ENCODE results near the gene RECQL5. TPM values are rescaled to one million over a fixed set of nuclear protein-coding genes. Genes with fewer than 3 reads are reported as not detected.

RECQL5 gene
- total RNA-seq, 2 donors from 2014 or later = 54.3 TPM

- H3K4me1 ChIP-seq (ENCODE audit: control insufficient read depth, insufficient read depth, low read length) = peaks cover 11% of the 10 kb centered on the region
- no peaks in the 10 kb centered on the region for H3K27me3 Mint-ChIP-seq (ENCODE audit: insufficient read depth)
- 90 to 95% methylated on average over 4 to 6 of the region's 6 CpGs for WGBS, 2 experiments (ENCODE audit: insufficient coverage in 1 of 2, insufficient read length in 1 of 2)
- no peak overlapping the region for H3K9ac ChIP-seq (ENCODE audit: extremely low read depth, low read length, poor library complexity, severe bottlenecking)
- H3K4me1 Mint-ChIP-seq = peaks cover 18% of the 10 kb centered on the region
- no peaks in the 10 kb centered on the region for H3K27me3 ChIP-seq (ENCODE audit: control insufficient read depth, insufficient read depth, low read length, poor library complexity, severe bottlenecking)
- no peak overlapping the region for H3K4me3 Mint-ChIP-seq
- DNase-seq = peak; percentile 36
- peaks cover 50% of the 10 kb centered on the region for H3K36me3 Mint-ChIP-seq (ENCODE audit: low read depth)
- H3K36me3 ChIP-seq (ENCODE audit: control insufficient read depth, insufficient read depth, low read length) = peaks cover 61% of the 10 kb centered on the region
- no peak overlapping the region for H3K27ac ChIP-seq (ENCODE audit: low read depth, low read length)
- H3K27ac Mint-ChIP-seq = no peak overlapping the region
- no peaks in the 10 kb centered on the region for H3K9me3 ChIP-seq (ENCODE audit: control insufficient read depth, low read length)
- no peaks in the 10 kb centered on the region for H3K9me3 Mint-ChIP-seq
- no peak for TF ChIP-seq CTCF (conservative IDR thresholded peaks at IDR 0.05)
- H3K4me3 ChIP-seq (ENCODE audit: low read length) = no peak overlapping the region
Observed at GRCh38 chr17:75649687-75650086, 17.3 kb downstream of the RECQL5 start.

GRCh38 chr17:75647921-75648320, 19.0 kb downstream of the RECQL5 start:
- Histone ChIP-seq H3K9me3 (ENCODE audit: control insufficient read depth, low read length) (no peaks in the 10 kb centered on the region), H3K4me3 (ENCODE audit: low read length) (no peak overlapping the region), H3K27me3 (ENCODE audit: control insufficient read depth, insufficient read depth, low read length, poor library complexity, severe bottlenecking) (no peaks in the 10 kb centered on the region), H3K9ac (ENCODE audit: extremely low read depth, low read length, poor library complexity, severe bottlenecking) (no peak overlapping the region), H3K27ac (ENCODE audit: low read depth, low read length) (no peak overlapping the region), H3K4me1 (ENCODE audit: control insufficient read depth, insufficient read depth, low read length) (peaks cover 11% of the 10 kb centered on the region), H3K36me3 (ENCODE audit: control insufficient read depth, insufficient read depth, low read length) (peaks cover 50% of the 10 kb centered on the region)
- no peak for TF ChIP-seq CTCF (conservative IDR thresholded peaks at IDR 0.05)
- peaks cover 47% of the 10 kb centered on the region for H3K36me3 Mint-ChIP-seq (ENCODE audit: low read depth)
- H3K9me3 Mint-ChIP-seq = no peaks in the 10 kb centered on the region
- H3K27me3 Mint-ChIP-seq (ENCODE audit: insufficient read depth) = no peaks in the 10 kb centered on the region
- DNase-seq = peak; percentile 38
- peaks cover 18% of the 10 kb centered on the region for H3K4me1 Mint-ChIP-seq
- peak overlapping the region; percentile 23 for H3K27ac Mint-ChIP-seq
- no peak overlapping the region for H3K4me3 Mint-ChIP-seq
- 95 to 97% methylated on average over 6 to 7 of the region's 7 CpGs for WGBS, 2 experiments (ENCODE audit: insufficient coverage in 1 of 2, insufficient read length in 1 of 2)

GRCh38 chr17:75647061-75647460, 19.9 kb downstream of the RECQL5 start:
- Histone ChIP-seq H3K36me3 (ENCODE audit: control insufficient read depth, insufficient read depth, low read length) (peaks cover 45% of the 10 kb centered on the region), H3K4me1 (ENCODE audit: control insufficient read depth, insufficient read depth, low read length) (peaks cover 11% of the 10 kb centered on the region), H3K27me3 (ENCODE audit: control insufficient read depth, insufficient read depth, low read length, poor library complexity, severe bottlenecking) (no peaks in the 10 kb centered on the region), H3K4me3 (ENCODE audit: low read length) (no peak overlapping the region), H3K9me3 (ENCODE audit: control insufficient read depth, low read length) (no peaks in the 10 kb centered on the region), H3K9ac (ENCODE audit: extremely low read depth, low read length, poor library complexity, severe bottlenecking) (peak overlapping the region; percentile 31), H3K27ac (ENCODE audit: low read depth, low read length) (no peak overlapping the region)
- WGBS, 2 experiments (ENCODE audit: insufficient coverage in 1 of 2, insufficient read length in 1 of 2) = 92 to 100% methylated on average over 7 of the region's 7 CpGs
- H3K4me1 Mint-ChIP-seq = peaks cover 18% of the 10 kb centered on the region
- H3K27ac Mint-ChIP-seq = peak overlapping the region; percentile 99
- no peak for TF ChIP-seq CTCF (conservative IDR thresholded peaks at IDR 0.05)
- H3K36me3 Mint-ChIP-seq (ENCODE audit: low read depth) = peaks cover 45% of the 10 kb centered on the region
- no peaks in the 10 kb centered on the region for H3K27me3 Mint-ChIP-seq (ENCODE audit: insufficient read depth)
- no peaks in the 10 kb centered on the region for H3K9me3 Mint-ChIP-seq
- peak; percentile 48 for DNase-seq
- H3K4me3 Mint-ChIP-seq = no peak overlapping the region
